Measurements from ENCODE around the gene ZNF335. TPM values are rescaled to one million over a fixed set of nuclear protein-coding genes. Genes with fewer than 3 reads are reported as not detected.
"Not testable (repeated sequence)": the region's sequence is repeated elsewhere in the genome, so short reads cannot be mapped to it uniquely, and the experiment has no call there.

The ZNF335 gene
- total RNA-seq, 1 donor from 2014 or later: 13.7 TPM

DNA sequence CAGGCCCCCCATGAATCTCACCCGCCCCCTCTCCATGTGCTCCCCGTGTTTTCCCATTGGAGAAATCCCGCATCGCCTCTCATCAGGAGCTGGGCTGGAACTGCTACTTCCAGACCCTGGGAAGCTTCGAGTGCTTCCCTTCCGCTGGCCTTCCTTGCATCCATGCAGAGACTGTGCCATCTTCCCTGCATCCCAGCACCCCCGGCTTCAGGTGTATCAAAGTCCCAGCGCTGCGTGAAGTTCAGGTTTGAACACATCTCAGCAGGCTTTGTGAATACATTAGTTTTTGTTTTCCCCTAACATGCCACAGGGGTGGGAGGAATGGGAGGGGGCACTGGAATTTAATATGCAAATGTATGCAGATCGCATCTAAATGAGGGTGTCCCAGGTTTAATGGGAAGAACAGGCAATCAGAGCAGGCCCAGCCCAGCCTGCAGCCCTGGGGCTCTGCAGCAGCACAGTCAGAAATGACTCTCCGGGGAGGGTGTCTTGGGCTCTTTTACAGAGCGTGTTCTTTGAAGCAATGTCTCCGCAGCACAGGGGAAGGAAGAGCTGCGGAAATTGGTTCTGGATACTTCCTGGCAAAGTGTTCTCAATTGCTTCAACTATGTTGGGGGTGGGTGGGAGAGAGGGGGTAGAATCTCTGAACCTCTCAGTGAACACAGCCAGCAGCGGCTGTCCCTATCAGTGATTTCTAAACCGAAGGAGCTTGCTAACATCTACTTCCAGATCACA lies 28.4 kb upstream of the ZNF335 start:
- no peak for DNase-seq (ENCODE audit: low spot score)

DNA sequence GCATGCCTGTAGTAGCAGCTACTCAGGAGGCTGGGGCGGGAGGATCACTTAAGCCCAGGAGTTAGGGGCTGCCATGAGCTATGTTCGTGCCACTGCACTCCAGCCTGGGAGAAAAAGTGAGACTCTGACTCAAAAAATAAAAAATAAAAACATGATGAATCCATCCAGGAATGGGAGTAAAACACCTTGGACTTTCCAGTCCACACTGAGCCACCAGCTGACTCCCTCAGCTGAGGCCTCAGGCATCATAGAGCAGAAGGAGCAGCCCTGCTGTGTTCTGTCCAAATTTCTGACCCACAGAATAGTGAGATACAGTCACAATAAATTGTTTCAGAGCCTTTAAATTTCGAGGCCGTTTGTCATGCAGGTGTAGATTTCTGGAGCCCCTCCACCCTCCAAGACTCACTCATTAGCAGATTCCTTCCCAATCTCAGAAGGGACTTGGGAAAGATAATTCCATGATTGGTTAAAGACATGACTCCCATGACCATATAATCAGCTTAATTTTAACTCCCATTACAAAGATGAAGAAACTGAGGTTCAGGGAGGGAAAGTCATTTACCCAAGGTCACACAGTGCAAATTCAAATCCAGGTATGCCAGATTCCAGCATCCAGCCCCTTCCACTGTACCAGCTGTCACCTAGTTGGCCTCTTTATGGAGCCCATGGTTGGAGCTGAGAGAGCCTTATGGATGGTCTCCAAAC lies 27.7 kb upstream of the ZNF335 start:
- DNase-seq (ENCODE audit: low spot score): no peak

DNA sequence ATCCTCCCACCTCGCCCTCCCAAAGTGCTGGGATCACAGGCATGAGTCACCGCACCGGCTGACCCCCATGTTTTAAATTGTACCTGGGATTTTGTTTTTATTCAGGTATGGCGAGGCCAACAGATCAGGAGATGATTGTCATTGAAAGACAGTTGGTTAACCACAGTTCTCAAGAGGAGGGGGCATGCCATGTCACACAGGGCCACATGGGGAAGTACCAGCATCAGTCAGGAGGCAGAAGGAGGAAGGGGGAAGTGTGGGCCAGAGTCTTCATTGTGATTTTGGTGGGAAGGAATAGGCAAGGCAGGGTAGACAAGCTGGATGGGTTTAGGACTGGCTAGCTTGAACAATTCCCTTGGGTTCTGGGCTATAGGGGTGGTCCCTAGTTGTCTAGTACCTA lies 26.8 kb upstream of the ZNF335 start:
- no peak for DNase-seq (ENCODE audit: low spot score)

DNA sequence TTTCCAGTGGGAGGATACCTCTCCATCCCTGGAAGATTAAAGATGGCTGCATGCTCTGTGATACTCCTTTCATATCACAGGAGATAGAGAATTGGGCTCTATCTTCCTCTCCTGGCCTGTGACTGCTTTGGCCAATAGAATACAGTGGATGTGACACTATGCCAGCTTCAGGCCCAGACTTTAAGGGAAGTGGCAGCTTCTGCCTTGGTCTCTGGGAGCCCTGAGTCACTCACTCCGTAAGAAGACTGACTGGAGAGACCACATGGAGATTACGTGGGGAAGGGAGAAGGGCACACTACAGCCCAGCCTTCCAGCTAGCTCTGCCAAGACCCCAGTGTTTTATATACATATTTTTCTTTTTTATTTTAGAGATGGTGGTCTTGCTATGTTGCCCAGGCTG lies 26.3 kb upstream of the ZNF335 start:
- no peak for DNase-seq (ENCODE audit: low spot score)

DNA sequence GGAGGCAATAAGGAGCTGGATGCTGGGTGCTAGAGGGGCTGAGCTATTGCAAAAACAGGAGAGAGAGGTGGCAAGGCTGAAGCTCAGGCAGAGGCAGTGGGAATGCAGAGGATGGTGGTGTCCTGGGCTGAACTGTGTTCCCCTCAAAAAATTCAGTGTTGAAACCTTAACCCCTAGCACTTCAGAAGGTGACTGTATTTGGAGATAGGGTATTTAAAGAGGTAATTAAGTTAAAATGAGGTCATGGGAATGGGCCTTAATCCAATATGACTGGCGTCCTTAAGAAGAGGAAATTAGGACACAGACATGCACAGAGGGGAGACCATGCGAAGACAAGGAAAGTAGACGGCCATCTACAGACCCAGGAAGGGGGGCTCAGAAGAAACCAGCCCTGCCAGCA lies 25.2 kb upstream of the ZNF335 start:
- DNase-seq (ENCODE audit: low spot score): no peak

DNA sequence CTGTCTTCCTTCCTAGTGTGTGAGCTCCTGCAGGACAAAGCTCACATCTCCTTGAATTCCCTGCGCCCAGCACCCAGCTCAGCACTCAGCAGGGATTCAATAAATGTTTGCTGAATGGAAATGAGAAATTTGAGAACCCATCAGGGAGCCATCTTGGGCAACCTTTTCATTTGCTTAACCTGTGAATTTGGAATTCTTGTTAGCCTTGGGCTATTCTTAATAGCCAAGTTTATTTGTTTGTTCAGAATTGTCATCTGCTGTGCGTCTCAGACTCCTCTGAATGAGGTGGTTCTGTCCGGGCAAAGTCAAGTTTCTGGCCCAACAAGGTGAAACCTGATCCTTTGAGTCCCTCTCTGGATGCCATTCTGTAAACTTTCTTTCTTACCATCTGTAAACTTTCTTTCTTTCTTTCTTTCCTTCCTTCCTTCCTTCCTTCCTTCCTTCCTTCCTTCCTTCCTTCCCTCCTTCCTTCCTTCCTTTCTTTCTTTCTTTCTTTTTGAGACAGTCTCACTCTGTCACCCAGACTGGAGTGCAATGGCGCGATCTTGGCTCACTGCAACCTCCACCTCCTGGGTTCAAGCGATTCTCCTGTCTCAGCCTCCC lies 23.6 kb upstream of the ZNF335 start:
- DNase-seq (ENCODE audit: low spot score): not testable (repeated sequence)

DNA sequence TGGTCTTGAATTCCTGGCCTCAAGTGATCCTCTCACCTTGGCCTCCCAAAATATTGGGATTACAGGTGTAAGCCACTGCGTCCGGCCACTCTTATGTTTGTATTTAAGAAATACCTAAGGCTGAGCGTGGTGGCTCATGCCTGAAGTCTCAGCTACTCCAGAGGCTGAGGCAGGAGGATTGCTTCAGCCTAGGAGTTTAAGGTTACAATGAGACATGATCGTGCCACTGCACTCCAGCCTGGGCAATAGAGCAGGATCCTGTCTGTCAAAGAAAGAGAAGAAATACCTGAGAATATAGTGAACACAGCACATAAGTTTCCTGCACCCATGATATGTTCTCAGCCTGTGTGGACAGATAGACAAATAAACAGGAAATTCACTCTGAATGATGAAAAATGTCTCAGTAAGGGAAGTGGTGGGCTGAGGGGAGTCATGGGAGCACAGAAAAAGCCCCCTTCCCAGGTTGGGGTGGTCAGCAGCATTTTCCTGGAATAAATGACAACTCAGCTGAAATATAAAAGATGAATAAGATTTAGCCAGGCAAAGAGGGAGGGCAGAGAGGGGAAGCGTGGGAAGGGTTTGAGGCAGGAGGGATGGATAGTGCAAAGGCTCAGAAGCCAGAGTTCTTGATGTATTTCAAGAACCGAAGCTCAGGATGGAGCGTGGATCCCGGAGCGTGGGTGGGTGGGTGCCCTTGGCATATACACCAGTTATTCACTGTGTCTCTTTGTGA lies 22.9 kb upstream of the ZNF335 start:
- DNase-seq (ENCODE audit: low spot score): no peak

DNA sequence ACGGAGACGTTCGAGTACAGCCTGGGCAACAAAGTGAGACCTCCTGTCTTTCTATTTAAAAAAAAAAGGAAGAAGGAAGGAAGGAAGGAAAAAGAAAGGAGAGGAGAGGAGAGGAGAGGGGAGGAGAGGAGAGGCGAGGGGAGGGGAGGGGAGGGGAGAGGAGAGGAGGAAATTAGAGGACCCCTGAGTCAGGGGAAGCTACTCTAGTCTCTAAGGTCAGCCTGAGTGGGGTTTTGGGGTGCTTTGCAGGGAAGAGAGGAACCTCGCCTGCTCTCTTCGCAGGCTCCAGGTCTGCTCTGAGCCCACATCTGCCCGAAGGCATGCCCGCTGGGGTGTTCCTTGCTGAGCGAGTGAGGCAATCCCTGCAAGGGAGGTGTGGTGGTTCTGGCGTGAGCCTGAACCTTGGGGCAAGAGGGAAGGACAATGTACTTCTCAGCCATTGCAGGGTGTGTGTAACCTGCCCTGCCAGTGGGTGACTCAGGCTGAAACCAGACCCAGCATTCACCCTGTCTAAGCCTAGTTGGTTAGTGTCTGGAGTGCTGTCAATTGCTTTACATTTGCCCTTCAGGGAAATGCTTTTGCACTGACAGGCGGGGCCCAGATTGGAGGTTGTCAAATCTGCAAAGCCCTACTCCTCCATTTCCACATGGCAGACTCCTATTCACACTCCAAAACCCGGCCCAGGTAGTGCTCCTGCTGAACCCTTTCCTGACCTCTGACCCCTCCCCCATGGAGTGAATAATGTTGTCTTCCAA lies 21.4 kb upstream of the ZNF335 start:
- DNase-seq (ENCODE audit: low spot score): peak; percentile 35

DNA sequence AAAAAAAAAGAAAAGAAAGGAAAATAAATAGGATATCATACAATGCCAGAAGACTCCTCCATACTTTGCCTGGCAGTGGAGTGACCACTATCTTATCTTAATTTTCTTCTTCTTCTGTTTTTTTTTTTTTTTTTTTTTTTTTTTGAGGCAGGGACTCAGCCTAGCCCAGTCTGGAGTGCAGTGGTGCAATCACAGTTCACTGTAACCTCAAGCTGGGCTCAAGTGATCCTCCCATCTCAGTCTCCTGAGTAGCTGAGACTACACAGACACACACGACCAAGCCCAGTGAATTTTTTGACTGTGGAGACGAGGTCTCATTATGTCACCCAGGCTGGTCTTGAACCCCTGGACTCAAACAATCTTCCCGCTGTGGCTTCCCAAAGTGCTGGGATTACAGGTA lies 19.6 kb upstream of the ZNF335 start:
- no peak for DNase-seq (ENCODE audit: low spot score)

DNA sequence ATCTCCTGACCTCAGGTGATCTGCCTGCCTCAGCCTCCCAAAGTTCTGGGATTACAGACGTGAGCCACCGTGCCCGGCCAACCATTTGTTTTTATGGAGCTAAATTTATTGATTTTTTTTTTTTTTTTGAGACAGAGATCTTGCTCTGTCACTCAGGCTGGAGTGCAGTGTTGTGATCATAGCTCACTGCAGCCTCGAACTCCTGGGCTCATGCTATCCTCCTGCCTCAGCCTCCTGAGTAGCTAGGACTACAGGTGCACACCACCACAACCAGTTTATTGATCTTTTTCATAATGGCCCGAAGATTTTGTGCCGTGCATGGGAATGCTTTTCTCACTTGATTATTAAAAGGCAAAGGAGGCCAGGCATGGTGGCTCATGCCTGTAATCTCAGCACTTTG lies 16.8 kb upstream of the ZNF335 start:
- not testable (repeated sequence) for DNase-seq (ENCODE audit: low spot score)

DNA sequence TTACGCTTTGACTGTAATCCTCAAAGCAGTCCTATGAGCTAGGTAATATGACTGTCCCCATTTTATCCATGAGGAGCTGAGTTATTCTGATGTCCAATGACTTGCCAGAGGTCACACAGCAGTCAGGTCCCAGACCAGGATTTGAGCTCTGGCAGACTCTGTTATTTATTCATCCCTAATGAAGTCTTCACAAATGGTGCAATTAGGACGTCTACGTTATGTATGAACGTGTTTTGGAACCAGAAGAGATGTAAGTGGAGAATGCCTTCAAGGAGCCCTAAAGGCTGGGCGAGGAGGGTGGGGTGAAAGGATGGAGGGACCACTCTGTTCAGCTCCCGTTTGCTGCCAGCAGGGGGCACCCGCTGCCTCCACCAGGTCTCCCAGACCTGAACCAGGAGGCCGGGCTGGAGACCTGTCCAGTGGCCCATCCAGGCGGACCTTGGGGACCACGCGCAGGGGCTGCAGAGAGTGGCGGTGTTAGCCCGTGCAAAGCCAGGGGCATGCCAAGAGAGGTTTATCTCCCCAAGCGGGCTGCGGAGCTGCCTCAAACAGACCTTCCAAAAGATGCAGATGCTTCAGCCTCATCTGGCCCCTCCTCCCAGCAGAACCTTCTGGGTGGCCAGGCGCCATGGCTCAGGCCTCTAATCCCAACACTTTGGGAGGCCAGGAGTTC lies 15.2 kb upstream of the ZNF335 start:
- DNase-seq (ENCODE audit: low spot score): peak; percentile 34

DNA sequence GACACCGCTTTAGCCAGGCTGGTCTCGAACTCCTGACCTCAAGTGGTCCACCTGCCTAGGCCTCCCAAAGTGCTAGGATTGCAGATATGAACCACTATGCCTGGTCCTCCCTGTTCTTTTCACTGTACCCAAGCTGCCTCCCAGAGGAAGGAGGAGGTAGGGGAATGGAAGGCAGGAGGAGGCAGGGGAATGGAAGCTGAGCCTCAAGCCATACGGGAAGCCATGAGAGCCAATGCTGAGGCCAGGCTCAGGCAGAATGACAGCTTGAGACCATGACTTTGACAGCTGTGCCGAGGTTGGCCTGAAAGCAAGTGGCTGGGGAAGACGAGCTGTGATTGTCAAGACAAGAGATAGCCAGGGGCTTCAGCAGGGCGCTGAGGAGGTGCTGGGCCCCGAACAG lies 13.6 kb upstream of the ZNF335 start:
- DNase-seq (ENCODE audit: low spot score): no peak

DNA sequence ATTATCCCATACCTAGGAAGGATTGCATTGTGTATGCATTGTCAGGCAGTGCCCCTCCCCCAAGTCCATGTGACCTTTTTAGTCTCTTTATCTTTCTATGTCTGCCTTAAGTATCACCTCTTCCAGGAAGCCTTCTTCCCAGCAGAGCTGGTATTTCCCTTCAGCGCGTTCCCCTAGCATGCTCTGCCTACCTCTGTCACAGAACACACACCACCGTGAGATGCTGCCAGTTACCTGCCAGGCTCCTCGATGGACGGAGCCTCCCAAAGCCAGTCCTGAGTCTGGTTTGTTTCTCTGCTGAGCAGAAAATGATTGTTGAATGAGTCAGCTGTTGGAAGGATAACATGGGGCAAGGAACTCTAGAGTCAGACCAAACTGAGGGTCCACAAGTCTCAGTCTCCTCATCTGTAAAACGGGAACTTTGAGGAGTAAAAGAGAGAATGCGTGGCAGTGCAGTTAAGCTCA lies 11.3 kb upstream of the ZNF335 start:
- no peak for DNase-seq (ENCODE audit: low spot score)

DNA sequence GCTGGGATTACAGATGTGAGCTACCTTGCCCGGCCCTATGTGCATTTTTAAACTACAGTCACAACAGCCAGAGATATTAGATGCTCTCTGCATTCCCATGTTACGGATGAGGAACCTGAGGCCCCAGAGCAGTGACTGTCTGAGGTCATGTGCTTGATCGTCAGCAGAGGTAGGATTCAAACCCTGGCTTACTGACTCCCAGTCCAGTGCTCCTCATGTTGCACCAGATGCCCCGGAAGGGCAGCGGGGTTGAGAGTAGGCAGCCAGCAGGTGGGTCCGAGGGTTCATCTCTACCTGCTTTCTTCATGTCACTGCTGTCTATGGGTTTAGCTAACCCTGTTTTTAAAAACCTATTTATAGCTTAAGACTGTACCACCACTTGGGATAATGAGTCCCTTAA lies 9.3 kb upstream of the ZNF335 start:
- DNase-seq (ENCODE audit: low spot score): no peak

DNA sequence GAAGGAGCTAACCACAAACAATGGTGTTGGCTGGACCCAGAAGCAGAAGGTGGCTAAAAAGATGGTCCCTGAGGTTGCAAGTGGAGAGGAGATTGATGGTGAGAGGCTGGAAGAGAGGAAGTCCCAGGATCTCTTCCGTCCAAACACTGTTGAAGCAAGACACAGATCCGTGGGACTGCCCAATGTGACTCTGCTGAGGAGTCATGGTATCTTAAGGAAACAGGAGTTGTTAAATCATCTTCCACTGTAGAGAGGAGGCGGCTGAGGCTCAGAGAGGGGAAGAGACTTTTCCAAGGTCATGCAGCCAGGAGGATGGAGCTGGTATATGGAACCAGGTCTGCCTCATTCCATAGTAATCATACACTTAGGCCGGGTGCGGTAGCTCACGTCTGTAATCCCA lies 4.1 kb upstream of the ZNF335 start:
- no peak for DNase-seq (ENCODE audit: low spot score)

DNA sequence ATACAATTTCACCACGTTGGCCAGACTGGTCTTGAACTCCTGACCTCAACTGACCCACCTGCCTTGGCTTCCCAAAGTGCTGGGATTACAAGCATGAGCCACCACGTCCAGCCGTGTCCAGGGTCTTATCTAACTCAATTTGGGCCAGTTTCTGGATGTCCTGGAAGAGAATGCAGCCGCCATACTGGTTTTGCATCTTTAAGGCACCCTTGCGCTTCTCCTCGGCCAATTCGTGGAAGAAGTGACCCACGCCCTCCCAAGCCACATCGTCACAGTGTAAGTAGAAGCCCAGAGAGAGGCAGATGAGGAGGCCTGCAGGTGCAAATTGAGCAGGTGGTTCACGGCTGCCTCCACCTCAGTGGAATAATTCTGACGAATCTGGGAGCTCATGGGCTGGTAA lies 3.7 kb upstream of the ZNF335 start:
- DNase-seq (ENCODE audit: low spot score): no peak

DNA sequence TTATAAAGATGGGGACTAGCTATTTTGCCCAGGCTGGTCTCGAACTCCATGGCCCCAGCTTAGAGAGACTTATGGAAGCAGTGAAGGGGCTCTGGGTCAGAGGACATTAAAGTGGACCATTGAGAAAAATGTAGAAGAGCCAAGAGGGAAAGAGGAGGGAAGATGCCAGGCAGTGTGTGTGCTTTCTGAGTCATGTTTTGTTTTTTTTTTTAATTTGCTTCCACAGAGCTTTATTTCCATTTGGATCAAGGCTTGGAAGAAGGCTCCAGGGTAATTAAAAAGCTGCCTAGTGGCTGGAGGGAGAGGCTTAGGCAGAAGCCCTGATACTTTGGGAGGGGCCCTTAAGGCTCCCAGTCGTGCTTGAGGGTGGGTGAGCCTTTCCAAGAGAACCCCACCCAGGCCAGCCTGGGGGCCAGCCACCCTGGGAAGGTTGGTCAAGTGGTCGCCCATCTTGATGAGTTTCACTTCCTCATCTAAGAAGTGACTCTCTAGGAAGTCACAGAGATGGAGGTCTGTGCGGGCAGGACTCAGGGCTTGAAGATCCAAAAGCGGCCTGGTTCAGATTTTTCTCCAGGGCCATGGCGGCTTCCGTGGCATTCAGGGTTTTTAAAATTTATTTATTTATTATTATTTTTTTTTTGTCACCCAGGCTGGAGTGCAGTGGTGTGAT lies 3.0 kb upstream of the ZNF335 start:
- DNase-seq (ENCODE audit: low spot score): no peak

DNA sequence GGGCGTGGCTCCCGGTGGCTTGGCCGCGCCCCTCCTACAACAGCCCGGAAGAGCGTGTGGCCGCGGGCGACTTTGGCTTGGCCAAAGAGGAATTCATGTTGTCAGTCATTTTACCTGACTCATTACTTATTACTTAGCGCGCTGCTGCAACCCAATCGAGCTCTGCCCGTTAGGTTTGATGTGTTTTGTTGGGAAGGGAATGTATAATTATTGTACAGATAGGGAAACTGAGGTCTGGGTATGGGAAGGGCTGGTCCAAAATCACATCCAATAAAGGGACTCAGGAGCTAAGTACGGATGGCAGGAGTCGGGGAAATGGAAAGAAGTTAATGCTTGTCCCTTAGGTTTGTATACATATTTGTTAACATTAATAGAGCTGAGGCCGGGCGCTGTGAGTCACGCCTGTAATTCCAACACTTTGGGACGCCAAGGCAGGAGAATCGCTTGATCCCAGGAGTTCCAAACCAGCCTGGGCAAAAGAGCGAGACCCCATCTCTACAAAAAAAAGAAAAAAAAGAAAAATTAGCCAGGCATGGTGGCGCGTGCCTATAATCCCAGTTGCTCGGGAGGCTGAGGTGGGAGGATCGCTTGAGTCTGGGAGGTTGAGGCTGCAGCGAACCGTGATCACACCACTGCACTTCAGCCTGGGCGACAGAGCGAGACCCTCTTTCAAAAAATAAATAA lies 639 bp upstream of the ZNF335 start:
- no peak for DNase-seq (ENCODE audit: low spot score)

DNA sequence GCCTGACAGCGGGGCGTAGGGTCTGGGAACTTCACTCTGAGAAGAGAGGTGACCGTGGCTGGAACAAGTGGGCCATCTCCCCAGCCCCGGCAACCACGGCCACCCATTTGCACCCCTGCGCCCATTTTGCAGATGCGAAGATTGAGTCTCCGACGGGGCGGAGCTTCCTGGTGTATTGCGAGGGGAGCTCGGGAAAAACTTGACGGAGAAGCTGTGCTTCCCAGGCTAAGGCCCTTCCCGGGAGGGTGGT lies 653 bp downstream of the ZNF335 start:
- DNase-seq (ENCODE audit: low spot score): no peak

Data from umbilical cord (tissue), 2 donors.